AG08395 (cell line): Measurements from ENCODE around the gene ARHGEF1.

ENCODE experiments used
- DNase-seq: peaks from one replicate; pipeline ENCODE4 v3.0.0; 2012; ENCODE audit warnings: mixed read lengths, low spot score

ARHGEF1 gene

GRCh38 chr19:41883821-41884733 is 1.1 kb downstream of the ARHGEF1 start:
- peak; percentile 99 for DNase-seq

DNA sequence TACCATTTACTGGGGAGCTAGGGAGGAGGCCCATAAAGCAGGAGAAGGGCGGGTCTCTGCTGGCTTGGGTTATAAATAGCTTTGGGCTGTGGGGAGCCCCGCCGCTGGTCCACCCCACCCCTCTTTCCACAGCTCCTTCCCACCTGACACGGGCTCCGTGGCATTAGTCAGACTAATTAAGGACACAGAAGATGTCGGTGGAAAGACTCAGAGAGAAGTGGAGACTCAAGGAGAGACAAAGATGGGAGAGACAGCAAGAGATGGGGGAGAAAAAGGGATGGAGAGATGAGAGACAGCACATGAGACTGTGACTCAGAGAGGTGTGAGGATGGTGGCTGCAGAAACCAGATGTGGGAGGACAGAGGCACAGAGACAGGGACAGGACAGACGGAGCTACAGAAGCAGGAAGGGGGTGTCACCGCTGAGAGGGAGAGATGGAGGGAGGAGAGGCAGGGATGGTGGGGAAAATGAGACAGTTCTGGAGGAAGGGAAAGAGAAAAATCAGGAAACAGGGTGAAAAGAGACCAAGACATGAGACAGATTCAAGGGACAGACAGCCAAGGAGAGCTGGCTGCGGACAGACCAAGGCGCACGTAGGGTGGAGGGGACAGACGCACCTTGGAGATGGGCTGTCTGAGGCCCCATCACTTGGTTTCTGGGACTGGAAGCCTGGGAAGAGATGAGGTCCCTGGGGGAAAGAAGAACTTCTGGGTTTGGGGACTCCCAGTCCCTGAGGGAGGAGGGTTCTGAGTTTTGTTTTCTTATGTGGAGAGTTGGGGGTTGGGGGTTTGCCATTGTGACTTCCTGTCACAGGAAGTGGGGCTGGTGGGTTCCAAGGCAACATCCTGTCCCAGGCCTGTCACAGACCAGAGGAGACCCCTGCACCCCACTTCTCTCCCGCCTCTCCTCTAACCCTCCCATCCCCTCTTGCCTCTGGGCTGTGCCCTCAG is 4.1 kb downstream of the ARHGEF1 start:
- DNase-seq = no peak

DNA sequence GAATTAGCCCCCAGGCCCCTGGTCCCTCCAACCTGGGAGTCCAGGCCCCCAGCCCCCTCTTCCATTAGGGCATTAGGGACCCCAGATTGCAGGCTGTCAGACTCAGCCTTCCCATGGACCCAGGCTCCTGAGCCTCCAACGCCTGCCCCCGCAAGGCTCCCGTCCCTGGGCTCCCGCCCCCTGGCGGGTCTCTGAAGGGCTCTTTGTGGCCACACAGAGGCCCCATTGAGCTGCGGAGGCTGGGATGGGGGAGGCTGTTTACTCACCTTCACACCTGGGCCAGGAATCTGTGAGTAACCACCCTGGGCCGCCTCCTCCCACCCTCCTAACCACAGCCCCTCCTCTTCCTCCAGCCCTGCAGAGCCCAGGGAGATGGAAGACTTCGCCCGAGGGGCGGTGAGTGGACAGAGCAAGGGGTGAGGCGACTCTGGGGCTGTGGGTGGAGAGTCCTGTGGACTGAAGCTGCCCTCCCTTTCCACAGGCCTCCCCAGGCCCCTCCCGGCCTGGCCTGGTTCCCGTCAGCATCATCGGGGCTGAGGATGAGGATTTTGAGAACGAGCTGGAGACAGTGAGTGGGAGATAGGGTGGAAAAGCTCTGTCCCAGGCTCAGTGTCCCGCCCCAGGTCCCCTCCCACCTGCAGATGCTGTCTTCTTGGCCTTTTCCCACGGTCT is 4.9 kb downstream of the ARHGEF1 start:
- DNase-seq = no peak

DNA sequence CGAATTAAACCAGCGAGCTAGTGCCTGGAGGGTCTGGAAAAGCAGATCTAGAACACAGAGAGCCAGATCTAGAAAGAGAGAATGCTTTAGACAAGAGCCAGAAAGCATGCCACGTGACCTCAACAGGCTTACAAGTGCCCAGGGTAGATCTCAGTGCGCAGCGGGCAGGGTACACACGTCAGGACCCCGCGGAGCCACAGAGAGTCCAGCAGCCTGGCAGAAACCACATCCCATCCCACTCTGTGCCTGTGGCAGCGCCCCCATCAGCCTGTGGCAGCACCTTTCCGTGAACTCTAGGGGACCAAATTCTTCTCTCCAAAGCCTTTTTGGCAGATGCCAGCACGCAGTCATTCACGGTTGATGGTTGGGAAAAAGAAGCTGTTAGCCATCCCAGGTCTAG is 5.9 kb downstream of the ARHGEF1 start:
- no peak for DNase-seq

- DNase-seq = no peak
These were observed 6.9 kb downstream of the ARHGEF1 start for GRCh38 chr19:41889896-41890295.

DNA sequence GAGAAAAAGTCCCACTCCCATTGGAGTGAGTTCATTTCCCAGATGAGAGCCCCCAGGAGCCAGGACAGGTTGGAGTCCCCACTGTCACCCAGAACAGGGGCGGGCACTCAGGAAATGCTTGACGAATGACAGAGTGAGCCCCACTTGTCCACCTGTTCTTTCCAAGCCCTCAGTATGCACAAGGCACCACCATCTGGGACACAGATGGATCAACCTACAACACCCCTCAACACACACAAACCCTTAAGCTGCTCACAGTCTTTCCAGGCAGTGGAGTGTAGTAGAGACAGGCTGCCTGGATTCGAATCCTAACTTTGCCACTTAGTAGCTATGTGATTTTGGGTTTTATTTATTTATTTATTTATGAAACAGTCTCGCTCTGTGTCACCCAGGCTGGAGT is 8.0 kb downstream of the ARHGEF1 start:
- DNase-seq = no peak

- DNase-seq = no peak
These were observed 9.4 kb downstream of the ARHGEF1 start for GRCh38 chr19:41892173-41892902.

DNA sequence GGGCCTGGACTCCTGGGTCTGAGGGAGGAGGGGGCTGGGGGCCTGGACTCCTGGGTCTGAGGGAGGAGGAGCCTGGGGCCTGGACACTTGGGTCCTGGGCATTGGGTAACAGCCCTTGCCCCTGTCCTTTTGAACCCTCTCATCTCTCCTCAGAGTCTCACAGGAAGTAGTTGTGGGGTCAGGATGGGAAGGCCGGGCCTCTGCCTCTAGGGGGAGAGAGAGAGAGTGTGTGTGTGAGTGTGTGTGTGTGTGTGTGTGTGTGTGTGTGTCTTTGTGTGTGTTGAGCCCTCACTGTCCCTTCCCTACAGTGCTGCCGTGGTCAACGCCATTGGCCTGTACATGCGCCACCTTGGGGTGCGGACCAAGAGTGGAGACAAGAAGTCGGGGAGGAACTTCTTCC is 10.9 kb downstream of the ARHGEF1 start:
- no peak for DNase-seq

DNA sequence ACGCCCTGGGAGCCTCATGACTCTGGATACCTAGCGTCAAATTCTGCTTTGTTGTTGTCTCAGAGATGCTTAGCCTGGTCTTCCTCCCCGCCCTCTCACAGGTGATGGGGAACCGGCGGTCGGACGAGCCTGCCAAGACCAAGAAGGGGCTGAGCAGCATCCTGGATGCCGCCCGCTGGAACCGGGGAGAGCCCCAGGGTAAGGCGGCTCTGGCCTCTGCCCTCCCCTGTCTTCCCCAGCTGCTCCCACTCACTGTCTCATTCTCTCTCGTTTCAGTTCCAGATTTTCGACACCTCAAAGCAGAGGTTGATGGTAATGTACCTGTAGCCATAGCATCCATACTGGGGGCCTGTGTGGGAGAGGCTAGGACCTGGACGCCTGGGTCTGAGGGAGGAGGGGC is 11.4 kb downstream of the ARHGEF1 start:
- no peak for DNase-seq

GRCh38 chr19:41895745-41896580 is 13.0 kb downstream of the ARHGEF1 start:
- DNase-seq = no peak

DNA sequence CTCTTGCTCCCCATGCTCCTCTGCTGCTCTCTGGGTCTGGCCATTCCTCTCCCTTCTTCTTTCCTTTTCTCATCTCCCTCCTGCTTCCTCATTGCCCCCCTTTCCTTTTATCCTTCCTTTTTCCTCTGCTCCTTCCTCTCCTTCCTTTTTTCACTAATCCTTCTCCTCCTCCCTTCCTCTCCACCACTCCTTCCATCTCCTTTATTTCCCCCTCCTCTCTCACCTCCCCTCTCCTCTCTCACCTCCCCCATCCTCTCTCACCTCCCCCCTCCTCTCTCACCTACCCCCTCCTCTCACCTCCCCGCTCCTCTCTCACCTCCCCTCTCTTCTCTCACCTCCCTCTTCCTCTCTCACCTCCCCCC is 13.6 kb downstream of the ARHGEF1 start:
- DNase-seq = no peak

DNA sequence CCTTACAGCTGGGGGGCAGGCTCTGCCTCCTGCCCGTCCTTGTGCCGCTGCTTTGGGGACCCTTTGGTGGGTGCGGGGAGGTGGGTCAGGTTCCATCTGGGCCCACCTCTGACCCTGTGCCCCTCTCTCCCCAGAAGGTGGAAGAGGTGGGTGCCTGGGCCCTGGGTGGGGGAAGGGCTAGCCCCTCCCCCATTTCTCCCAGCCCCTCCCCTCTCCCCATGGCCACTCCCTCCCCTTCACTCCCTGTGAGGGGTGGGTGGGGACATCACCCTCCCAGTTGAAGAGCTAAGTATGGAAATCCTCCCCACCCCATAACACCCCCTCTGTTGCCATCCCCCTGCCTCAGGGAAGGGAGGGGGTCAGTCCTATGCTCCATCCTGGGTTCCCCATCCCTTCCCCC is 14.2 kb downstream of the ARHGEF1 start:
- DNase-seq = no peak

DNA sequence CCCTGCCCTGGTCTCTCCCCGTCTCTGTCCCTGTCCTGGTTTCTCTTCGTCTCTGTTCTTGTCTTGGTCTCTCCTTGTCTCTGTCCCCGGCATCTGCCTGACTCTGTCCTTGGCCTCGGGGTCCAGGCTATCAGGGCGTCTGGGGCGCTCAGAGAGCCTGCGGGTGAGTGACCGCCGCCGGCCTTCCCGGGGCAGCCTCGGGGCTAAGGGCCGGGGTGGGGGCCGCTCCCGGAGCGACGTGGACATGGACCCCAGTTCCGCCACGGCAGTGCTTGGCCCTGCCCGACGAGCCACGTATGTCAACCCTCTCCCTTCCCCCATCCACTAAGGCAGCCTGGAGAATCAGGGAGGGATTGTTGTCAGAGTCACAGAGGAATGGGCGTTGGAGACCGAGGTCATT is 14.8 kb downstream of the ARHGEF1 start:
- no peak for DNase-seq

- no peak for DNase-seq
These were observed 15.3 kb downstream of the ARHGEF1 start for GRCh38 chr19:41898235-41898634.

DNA sequence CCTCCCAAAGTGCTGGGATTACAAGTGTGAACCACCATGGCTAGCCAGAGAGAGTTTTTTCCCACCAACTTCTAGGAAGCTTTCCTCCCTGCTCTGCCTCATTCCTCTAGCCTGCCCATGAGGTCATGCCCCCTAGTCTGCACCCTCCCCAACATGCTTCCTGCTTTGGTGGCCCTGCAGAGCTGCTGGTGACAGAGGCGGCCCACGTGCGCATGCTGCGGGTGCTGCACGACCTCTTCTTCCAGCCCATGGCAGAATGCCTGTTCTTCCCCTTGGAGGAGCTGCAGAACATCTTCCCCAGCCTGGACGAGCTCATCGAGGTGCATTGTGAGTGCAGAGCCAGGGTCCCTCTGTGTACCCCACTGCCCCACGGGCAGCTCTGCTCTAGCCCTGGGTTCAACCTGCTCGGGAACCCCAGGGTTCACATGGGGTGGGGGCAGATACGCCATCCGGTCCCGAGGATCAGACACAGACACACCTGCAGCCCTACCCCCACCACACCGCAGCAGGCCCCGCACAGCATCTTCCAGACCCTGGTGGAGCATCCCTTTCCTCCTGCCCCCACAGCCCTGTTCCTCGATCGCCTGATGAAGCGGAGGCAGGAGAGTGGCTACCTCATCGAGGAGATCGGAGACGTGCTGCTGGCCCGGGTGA is 18.9 kb downstream of the ARHGEF1 start:
- no peak for DNase-seq

- DNase-seq = no peak
These were observed 19.6 kb downstream of the ARHGEF1 start for GRCh38 chr19:41902594-41902993.

DNA sequence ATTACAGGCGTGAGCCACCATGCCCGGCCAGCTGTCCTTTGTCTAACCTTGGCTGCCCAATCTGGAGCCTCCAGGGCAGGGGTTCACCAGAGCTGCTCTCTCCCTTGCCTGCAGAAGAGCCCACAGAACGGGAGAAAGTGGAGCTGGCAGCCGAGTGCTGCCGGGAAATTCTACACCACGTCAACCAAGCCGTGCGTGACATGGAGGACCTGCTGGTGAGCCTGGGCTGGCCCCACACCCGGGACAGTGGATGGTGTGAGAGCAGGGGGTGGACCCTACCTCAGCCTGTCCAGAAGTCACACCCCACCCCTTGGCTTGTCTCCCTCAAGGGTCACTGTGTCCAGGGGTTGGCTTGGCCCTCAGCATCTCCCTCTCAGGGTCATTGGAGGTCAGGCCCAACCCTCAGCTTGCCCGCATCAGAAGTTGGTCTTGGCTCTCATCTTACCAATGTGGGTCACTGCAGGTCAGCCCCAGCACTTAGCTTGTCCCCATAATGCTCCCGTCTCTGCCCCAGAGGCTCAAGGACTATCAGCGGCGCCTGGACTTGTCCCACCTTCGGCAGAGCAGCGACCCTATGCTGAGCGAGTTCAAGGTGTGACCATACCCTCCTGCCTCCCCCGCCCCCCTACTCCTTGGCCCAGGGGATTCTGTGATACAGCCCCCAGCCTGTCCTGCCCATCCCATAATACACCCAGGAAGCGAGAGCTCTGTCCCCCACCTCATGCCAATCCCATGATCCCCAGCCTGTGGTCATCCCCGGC is 20.4 kb downstream of the ARHGEF1 start:
- DNase-seq = no peak

DNA sequence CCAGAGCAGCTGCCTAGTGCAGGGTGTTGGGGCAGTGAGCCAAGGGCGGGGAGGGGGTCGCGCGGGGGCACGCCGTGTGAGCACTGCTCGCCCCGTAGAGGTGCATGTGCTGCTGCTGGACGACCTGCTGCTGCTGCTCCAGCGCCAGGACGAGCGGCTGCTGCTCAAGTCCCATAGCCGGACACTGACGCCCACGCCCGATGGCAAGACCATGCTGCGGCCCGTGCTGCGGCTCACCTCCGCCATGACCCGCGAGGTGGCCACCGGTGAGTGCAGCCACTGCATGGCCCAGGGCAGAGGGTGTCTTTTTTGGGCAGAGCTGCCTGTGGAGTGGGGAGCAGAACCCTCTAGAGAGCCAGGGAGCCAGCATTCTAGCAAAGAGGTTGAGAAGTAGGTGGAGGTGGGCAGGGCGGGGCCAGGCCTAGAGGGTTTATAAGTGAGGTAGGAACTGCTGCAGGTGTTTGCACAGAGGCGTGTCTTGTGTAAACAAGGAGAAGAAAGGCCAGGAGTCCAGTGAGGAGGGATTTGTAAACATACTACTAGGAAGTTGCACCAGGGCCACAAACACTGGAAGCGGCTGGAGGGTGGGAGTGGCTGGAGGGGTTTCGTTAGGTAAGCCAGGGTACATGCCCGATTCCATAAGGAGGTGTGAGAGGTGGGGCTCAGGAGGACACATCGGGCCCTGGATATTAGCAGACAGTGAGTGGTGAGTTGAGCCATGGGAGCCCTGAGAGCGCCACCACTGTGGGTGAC is 21.3 kb downstream of the ARHGEF1 start:
- no peak for DNase-seq
